ENCODE data around the gene PILRA.

- TF ChIP-seq MAX (IDR thresholded peaks at IDR 0.05; ENCODE audit: low read depth, low read length): no peak
- no peak for TF ChIP-seq PBX3 (IDR thresholded peaks at IDR 0.05; ENCODE audit: insufficient replicate concordance, low read depth, low read length)
- TF ChIP-seq NFIC (IDR thresholded peaks at IDR 0.05; ENCODE audit: low read depth, low read length): no peak
- no peak for TF ChIP-seq EZH2 (IDR thresholded peaks at IDR 0.05; ENCODE audit: borderline replicate concordance, control insufficient read depth, low read depth, low read length)
- no peak for TF ChIP-seq ZZZ3 (IDR thresholded peaks at IDR 0.05; ENCODE audit: control insufficient read depth, insufficient read length, low read depth)
- TF ChIP-seq STAT1 (conservative IDR thresholded peaks at IDR 0.05): no peak
- TF ChIP-seq ATF2 (IDR thresholded peaks at IDR 0.05; ENCODE audit: low read length): no peak
- no peak for TF ChIP-seq USF2 (IDR thresholded peaks at IDR 0.05; ENCODE audit: borderline replicate concordance, low read depth, low read length)
- TF ChIP-seq IRF5 (IDR thresholded peaks at IDR 0.05; ENCODE audit: borderline replicate concordance): no peak
- TF ChIP-seq YY1 (IDR thresholded peaks at IDR 0.05; ENCODE audit: low read depth, low read length): no peak
- TF ChIP-seq ATF3 (IDR thresholded peaks at IDR 0.05; ENCODE audit: borderline replicate concordance, extremely low read depth, low read depth, low read length): no peak
- TF ChIP-seq MXI1 (IDR thresholded peaks at IDR 0.05; ENCODE audit: low read depth, low read length): no peak
Observed at GRCh38 chr7:100432621-100433275, 59.5 kb downstream of the PILRA start.
